Gastrocnemius medialis (tissue), 4 donors: ENCODE measurements around the gene ACACB.

ENCODE experiments used
- POLR2A ChIP-seq, 2 donors: fragments of 450-650 bp; IDR thresholded peaks; one replicate each; pipeline ENCODE4 v1.6.1; 2017; ENCODE audit warnings: antibody characterized with exemption in 2 of 2, mild to moderate bottlenecking in 2 of 2, moderate library complexity in 2 of 2
- TF ChIP-seq, protein P1 (sequence below), 5 experiments: fragments of 450-650 bp in 3 of 5; fragments of 200-600 bp in 2 of 5; sonication (generic) in 2 of 5; IDR thresholded peaks in 4 of 5; conservative IDR thresholded peaks in 1 of 5; 1 replicate in 4 of 5; 2 replicates in 1 of 5; pipeline ENCODE4 v1.5.1; 2016 to 2019; ENCODE audit warnings: antibody characterized with exemption in 5 of 5, mild to moderate bottlenecking in 3 of 5, moderate library complexity in 3 of 5

DNA sequence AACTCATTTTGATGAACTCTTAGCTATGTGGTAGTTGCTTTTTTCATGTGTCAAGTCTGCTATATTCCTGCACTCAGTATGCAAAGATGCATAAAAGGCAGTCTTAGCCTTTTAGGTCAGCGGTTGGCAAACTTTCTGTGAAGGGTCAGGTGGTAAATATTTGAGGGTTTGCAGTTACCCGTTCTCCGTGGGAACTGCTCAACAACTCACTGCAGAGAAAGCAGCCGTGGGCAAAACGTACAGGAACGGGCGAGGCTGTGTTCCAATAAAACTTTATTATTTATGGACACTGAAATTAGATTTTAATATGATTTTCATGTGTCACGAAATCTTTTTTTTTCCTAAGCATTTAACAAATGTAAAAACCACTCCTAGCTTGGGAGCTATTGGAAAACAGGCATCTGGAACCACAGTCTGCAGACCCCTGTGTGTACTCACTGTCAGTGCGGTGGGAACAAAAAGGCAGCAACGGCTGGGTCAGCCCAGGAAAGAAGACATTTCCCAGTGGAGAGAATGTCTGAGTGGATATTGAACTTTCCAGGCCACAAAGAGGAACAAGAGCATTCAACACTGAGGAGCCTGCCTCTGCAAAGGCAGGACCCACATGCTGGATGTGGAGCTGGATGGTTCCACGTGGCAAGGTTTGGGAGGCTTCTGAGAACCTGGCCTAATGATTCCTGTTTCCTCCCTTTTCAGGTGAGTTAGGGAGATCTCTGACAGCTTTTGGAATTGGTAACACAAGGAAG is 3.5 kb upstream of the ACACB start:
- TF ChIP-seq, protein P1, sequence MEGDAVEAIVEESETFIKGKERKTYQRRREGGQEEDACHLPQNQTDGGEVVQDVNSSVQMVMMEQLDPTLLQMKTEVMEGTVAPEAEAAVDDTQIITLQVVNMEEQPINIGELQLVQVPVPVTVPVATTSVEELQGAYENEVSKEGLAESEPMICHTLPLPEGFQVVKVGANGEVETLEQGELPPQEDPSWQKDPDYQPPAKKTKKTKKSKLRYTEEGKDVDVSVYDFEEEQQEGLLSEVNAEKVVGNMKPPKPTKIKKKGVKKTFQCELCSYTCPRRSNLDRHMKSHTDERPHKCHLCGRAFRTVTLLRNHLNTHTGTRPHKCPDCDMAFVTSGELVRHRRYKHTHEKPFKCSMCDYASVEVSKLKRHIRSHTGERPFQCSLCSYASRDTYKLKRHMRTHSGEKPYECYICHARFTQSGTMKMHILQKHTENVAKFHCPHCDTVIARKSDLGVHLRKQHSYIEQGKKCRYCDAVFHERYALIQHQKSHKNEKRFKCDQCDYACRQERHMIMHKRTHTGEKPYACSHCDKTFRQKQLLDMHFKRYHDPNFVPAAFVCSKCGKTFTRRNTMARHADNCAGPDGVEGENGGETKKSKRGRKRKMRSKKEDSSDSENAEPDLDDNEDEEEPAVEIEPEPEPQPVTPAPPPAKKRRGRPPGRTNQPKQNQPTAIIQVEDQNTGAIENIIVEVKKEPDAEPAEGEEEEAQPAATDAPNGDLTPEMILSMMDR (IDR thresholded peaks at IDR 0.05 in 4 of 5, conservative IDR thresholded peaks at IDR 0.05 in 1 of 5), result no peak
- no peak for TF ChIP-seq POLR2A (IDR thresholded peaks at IDR 0.05)
